ENCODE measurements around the gene XAGE1B.
"Not testable (repeated sequence)": the region's sequence is repeated elsewhere in the genome, so short reads cannot be mapped to it uniquely, and the experiment has no call there.

Gene XAGE1B

GRCh38 chrX:52516987-52517325, at the start of gene XAGE1B:
XAGE1B (minus strand) TSS chrX:52517063; CDS start chrX:52515527, 1,536 bp downstream.
- FAIRE-seq = not testable (repeated sequence)

GRCh38 chrX:52563105-52563504, 46.2 kb upstream of the XAGE1B start:
- FAIRE-seq = no peak

- FAIRE-seq = no peak
These were observed 41.3 kb upstream of the XAGE1B start for GRCh38 chrX:52558140-52558539.

GRCh38 chrX:52556741-52557140, 39.9 kb upstream of the XAGE1B start:
- no peak for FAIRE-seq

- no peak for FAIRE-seq
These were observed 37.3 kb upstream of the XAGE1B start for GRCh38 chrX:52553995-52554642.

GRCh38 chrX:52548769-52549168, 31.9 kb upstream of the XAGE1B start:
- not testable (repeated sequence) for FAIRE-seq

- FAIRE-seq = no peak
These were observed 27.4 kb upstream of the XAGE1B start for GRCh38 chrX:52544147-52544840.

- no peak for FAIRE-seq
These were observed 25.4 kb upstream of the XAGE1B start for GRCh38 chrX:52542311-52542710.

- not testable (repeated sequence) for FAIRE-seq
These were observed 24.2 kb upstream of the XAGE1B start for GRCh38 chrX:52541051-52541450.

GRCh38 chrX:52516110-52516986, 515 bp downstream of the XAGE1B start:
- not testable (repeated sequence) for FAIRE-seq

- FAIRE-seq = not testable (repeated sequence)
These were observed 5.7 kb downstream of the XAGE1B start for GRCh38 chrX:52511126-52511525.

GRCh38 chrX:52509916-52510315, 6.9 kb downstream of the XAGE1B start:
- FAIRE-seq = no peak

GRCh38 chrX:52507331-52507730, 9.5 kb downstream of the XAGE1B start:
- FAIRE-seq = no peak

- FAIRE-seq = no peak
These were observed 12.3 kb downstream of the XAGE1B start for GRCh38 chrX:52504551-52504950.

- not testable (repeated sequence) for FAIRE-seq
These were observed 15.5 kb downstream of the XAGE1B start for GRCh38 chrX:52501362-52501761.

GRCh38 chrX:52496419-52496772, 20.5 kb downstream of the XAGE1B start:
- not testable (repeated sequence) for FAIRE-seq

- FAIRE-seq = not testable (repeated sequence)
These were observed 21.1 kb downstream of the XAGE1B start, which contains the start of gene XAGE1A for GRCh38 chrX:52495545-52496418. XAGE1A (plus strand) TSS chrX:52495808; CDS start chrX:52497362, 1,554 bp downstream.

- FAIRE-seq = not testable (repeated sequence)
These were observed 45.6 kb downstream of the XAGE1B start for GRCh38 chrX:52471301-52471700.

Data from TTC549 (cell line).